GM21381 (cell line): Measurements from ENCODE around the gene CIAO2B.

Experiments used
- ATAC-seq: cut with Tn5 transposase; IDR thresholded peaks from one replicate; pipeline ENCODE4 v1.9.1; 2021; ENCODE audit warnings: mild to moderate bottlenecking, moderate library complexity; ENCODE audit not compliant: unreplicated experiment

The CIAO2B gene

DNA sequence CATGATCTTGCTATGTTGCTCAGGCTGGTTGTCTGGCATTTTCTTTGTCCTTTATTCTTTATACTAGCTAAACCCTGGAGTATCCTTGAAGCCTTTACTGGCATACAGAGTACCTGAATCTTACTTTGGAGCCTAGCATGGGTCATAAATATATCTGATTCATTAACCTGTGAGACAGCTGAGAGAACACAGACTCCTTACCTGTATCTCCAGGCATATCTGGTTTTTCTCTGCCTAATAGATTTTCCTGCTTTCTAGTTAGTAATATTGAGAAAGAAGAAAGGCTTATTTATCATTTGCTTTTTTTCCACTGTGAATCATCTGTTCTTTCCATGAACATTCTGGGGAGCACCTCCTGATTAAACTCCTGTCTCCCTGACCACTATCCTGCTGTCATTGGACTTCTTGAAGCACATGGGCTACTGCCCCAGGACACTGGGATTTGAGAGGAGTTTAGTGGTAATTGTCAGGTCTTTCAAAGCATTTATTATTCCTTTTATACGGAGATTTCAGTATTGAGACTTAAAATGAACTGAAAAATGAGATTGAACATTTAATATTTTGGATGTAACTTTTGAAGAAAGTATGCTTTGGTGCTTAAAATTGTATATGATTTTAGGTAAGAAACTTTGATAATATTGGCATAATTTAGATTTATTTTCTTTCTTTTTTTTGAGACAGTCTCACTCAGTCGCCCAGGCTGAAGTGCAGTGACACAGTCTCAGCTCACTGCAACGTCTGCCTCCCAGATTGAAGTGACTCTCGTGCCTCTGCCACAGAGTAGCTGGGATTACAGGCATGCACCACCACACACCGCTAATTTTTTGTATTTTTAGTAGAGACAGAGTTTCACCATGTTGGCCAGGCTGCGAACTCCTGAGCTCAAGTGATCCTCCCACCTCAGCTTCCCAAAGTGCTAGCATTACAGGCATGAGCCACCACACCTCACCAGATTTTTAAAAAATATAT is 45.3 kb downstream of the CIAO2B start:
- ATAC-seq: no peak

DNA sequence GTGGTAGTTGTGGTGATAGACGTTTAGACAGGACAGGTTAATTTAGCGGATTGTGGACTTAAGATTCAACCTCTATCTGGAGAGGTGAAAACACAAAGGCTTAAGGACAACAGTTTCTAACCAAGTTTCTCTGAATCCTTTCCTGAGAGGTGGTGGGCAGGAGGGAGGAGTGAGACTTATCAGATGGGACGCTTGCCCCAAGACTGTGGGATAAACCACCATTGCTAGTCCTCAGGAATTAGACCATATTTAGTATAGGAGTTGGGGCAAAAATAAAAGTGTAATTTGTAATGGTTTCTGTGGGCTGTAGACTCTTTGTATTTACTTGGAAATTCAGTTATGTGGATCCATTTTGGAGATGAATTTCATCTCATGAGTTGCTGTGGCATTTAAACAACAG is 47.3 kb downstream of the CIAO2B start:
- ATAC-seq: no peak

DNA sequence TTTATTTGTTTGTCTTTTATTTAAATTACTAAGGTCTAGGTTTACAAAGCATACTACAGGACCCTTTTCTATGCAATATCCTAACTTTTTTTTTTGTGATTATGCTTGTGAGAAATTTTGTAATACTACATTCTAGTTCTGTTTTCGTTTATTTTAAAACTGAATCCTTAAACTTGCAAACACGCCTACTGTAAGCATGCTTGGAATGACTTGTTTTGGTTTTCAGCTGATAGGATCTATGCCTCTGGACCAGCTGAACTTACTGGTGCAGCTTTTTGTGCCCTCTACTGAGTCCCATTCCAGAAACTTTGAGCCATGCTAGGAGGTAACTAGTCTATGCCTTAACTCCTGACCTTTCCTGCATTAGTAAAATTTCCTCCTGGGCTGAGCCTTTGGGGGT is 47.9 kb downstream of the CIAO2B start:
- no peak for ATAC-seq

DNA sequence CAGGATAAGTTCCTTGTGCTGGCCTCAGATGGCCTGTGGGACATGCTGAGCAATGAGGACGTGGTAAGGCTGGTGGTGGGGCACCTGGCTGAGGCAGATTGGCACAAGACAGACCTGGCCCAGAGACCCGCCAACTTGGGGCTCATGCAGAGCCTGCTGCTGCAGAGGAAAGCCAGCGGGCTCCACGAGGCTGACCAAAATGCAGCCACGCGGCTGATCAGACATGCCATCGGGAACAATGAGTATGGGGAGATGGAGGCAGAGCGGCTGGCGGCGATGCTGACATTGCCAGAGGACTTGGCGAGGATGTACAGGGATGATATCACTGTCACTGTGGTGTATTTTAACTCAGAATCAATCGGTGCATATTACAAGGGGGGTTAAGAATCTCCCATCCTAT is 48.7 kb downstream of the CIAO2B start:
- no peak for ATAC-seq

DNA sequence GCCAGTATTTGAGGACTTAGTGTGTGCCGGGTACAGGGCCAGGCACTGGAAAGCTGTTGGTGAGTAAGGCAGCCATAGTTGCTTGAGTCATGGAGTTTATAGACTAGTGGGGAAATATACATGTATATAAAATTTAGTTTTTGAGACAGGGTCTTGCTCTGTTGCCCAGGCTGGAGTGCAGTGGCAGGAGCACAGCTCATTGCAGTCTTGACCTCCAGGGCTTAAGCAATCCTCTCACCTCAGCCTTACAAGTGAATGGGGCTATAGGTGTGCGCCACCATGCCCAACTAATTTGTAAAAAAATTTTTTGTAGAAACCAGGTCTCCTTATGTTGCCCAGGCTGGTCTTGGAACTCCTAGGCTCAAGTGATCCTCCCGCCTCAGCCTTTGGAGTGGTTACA is 51.5 kb downstream of the CIAO2B start:
- no peak for ATAC-seq
